Activated T-helper 2 cell treated with anti-CD3 and anti-CD28 coated beads, Interferon-gamma antibody, Interleukin-2, Interleukin-4, amounts not matched to agents 10 μg/mL and 5 μg/mL and 100 μg/mL, durations not matched to agents 14 hours and 24 hours and 36 hours (primary cell): ENCODE data around the gene TRAF1. TPM values are rescaled to one million over a fixed set of nuclear protein-coding genes. Genes with fewer than 3 reads are reported as not detected.

ENCODE experiments used
- DNase-seq: peaks from one replicate; pipeline ENCODE4 v3.0.0; 2021; ENCODE audit warnings: low spot score
- H3K27ac Mint-ChIP-seq: one replicate; pipeline ENCODE4 v1.8.0; 2021; ENCODE audit warnings: mixed read lengths
- H3K27me3 Mint-ChIP-seq: one replicate; pipeline ENCODE4 v1.8.0; 2021; ENCODE audit warnings: low read depth, mixed read lengths
- H3K36me3 Mint-ChIP-seq: one replicate; pipeline ENCODE4 v1.8.0; 2021; ENCODE audit warnings: low read depth, mixed read lengths
- H3K4me1 Mint-ChIP-seq: one replicate; pipeline ENCODE4 v1.8.0; 2021; ENCODE audit warnings: low read depth, mixed read lengths
- H3K4me3 Mint-ChIP-seq: one replicate; pipeline ENCODE4 v1.8.0; 2021; ENCODE audit warnings: low read depth, mild to moderate bottlenecking, moderate library complexity, mixed read lengths
- H3K9me3 Mint-ChIP-seq: one replicate; pipeline ENCODE4 v1.8.0; 2021; ENCODE audit warnings: mixed read lengths
- intact Hi-C: fragments of 100-400 bp; cut with micrococcal nuclease; formaldehyde crosslinking; loops from one replicate; pipeline ENCODE4 v1.15.1; 2023
- total RNA-seq: library from RNA; stranded (reverse); gene quantifications from 2 replicates; pipeline ENCODE4 v1.2.3, GENCODE V29; 2022

The TRAF1 gene
- total RNA-seq, 1 donor from 2014 or later = 164 TPM

GRCh38 chr9:120918931-120919842 lies 7.4 kb downstream of the TRAF1 start:
- no peaks in the 10 kb centered on the region for H3K9me3 Mint-ChIP-seq

GRCh38 chr9:120917929-120918762 lies 8.4 kb downstream of the TRAF1 start:
- Mint-ChIP-seq H3K4me1 (peaks cover 80% of the 10 kb centered on the region), H3K27ac (peak overlapping the region; percentile 77), H3K4me3 (peak overlapping the region; percentile 65), H3K27me3 (no peaks in the 10 kb centered on the region), H3K36me3 (peaks cover 96% of the 10 kb centered on the region), H3K9me3 (no peaks in the 10 kb centered on the region)
- no peak for DNase-seq
- intact Hi-C loops = loop anchor here (2.0 kb wide), 1 partner anchor 19 kb away; no protein-coding TSS in a partner anchor

More at GRCh38 chr9:120918931-120919842, 7.4 kb downstream of the TRAF1 start:
- intact Hi-C loops = no loop called here
- no peaks in the 10 kb centered on the region for H3K27me3 Mint-ChIP-seq
- H3K27ac Mint-ChIP-seq = peak overlapping the region; percentile 82
- peak overlapping the region; percentile 92 for H3K4me3 Mint-ChIP-seq
- H3K4me1 Mint-ChIP-seq = peaks cover 77% of the 10 kb centered on the region
- DNase-seq = no peak
- peaks cover 97% of the 10 kb centered on the region for H3K36me3 Mint-ChIP-seq

- intact Hi-C loops = loop anchor here (1.0 to 2.0 kb wide), 2 partner anchors 9 to 20 kb away; partner anchors contain the start of gene TRAF1
- H3K9me3 Mint-ChIP-seq = no peaks in the 10 kb centered on the region
- DNase-seq = no peak
- no peaks in the 10 kb centered on the region for H3K27me3 Mint-ChIP-seq
- H3K4me3 Mint-ChIP-seq = peak overlapping the region; percentile 69
- peaks cover 96% of the 10 kb centered on the region for H3K36me3 Mint-ChIP-seq
- peaks cover 81% of the 10 kb centered on the region for H3K4me1 Mint-ChIP-seq
- peak overlapping the region; percentile 77 for H3K27ac Mint-ChIP-seq
Observed at GRCh38 chr9:120916991-120917880, 9.4 kb downstream of the TRAF1 start.

GRCh38 chr9:120916588-120916987 lies 10.0 kb downstream of the TRAF1 start:
- Mint-ChIP-seq H3K9me3 (no peaks in the 10 kb centered on the region), H3K27ac (peak overlapping the region; percentile 77), H3K27me3 (no peaks in the 10 kb centered on the region), H3K4me3 (peak overlapping the region; percentile 69), H3K4me1 (peaks cover 80% of the 10 kb centered on the region), H3K36me3 (peaks cover 96% of the 10 kb centered on the region)
- DNase-seq = no peak
- intact Hi-C loops = loop anchor here (1.0 to 2.0 kb wide), 2 partner anchors 10 to 20 kb away; partner anchors contain the start of gene TRAF1

- peaks cover 79% of the 10 kb centered on the region for H3K4me1 Mint-ChIP-seq
- peaks cover 96% of the 10 kb centered on the region for H3K36me3 Mint-ChIP-seq
- peak overlapping the region; percentile 76 for H3K27ac Mint-ChIP-seq
- no peaks in the 10 kb centered on the region for H3K27me3 Mint-ChIP-seq
- peak overlapping the region; percentile 52 for H3K4me3 Mint-ChIP-seq
- no peaks in the 10 kb centered on the region for H3K9me3 Mint-ChIP-seq
- DNase-seq = peak; percentile 43
- intact Hi-C loops = loop anchor here (1.0 to 2.0 kb wide), 2 partner anchors 10 to 21 kb away; partner anchors contain the start of gene TRAF1
Observed at GRCh38 chr9:120915854-120916470, 10.6 kb downstream of the TRAF1 start.

GRCh38 chr9:120914953-120915352 lies 11.6 kb downstream of the TRAF1 start:
- peaks cover 96% of the 10 kb centered on the region for H3K36me3 Mint-ChIP-seq
- DNase-seq = no peak
- no peak overlapping the region for H3K4me3 Mint-ChIP-seq
- H3K27me3 Mint-ChIP-seq = no peaks in the 10 kb centered on the region
- intact Hi-C loops = no loop called here
- peak overlapping the region; percentile 58 for H3K27ac Mint-ChIP-seq
- peaks cover 78% of the 10 kb centered on the region for H3K4me1 Mint-ChIP-seq
- no peaks in the 10 kb centered on the region for H3K9me3 Mint-ChIP-seq

- intact Hi-C loops = no loop called here
- Mint-ChIP-seq H3K4me3 (no peak overlapping the region), H3K27ac (peak overlapping the region; percentile 55), H3K27me3 (no peaks in the 10 kb centered on the region), H3K4me1 (peaks cover 76% of the 10 kb centered on the region), H3K36me3 (peaks cover 96% of the 10 kb centered on the region), H3K9me3 (no peaks in the 10 kb centered on the region)
- DNase-seq = no peak
Observed at GRCh38 chr9:120914396-120914795, 12.2 kb downstream of the TRAF1 start.

- H3K4me1 Mint-ChIP-seq = peaks cover 79% of the 10 kb centered on the region
- no peaks in the 10 kb centered on the region for H3K27me3 Mint-ChIP-seq
- H3K27ac Mint-ChIP-seq = peak overlapping the region; percentile 60
- no peaks in the 10 kb centered on the region for H3K9me3 Mint-ChIP-seq
- peak overlapping the region; percentile 39 for H3K4me3 Mint-ChIP-seq
- intact Hi-C loops = no loop called here
- DNase-seq = no peak
- H3K36me3 Mint-ChIP-seq = peaks cover 96% of the 10 kb centered on the region
Observed at GRCh38 chr9:120913647-120914264, 12.8 kb downstream of the TRAF1 start.

- H3K36me3 Mint-ChIP-seq = peaks cover 96% of the 10 kb centered on the region
- H3K9me3 Mint-ChIP-seq = no peaks in the 10 kb centered on the region
- H3K4me3 Mint-ChIP-seq = no peak overlapping the region
- H3K27me3 Mint-ChIP-seq = no peaks in the 10 kb centered on the region
- H3K4me1 Mint-ChIP-seq = peaks cover 77% of the 10 kb centered on the region
- intact Hi-C loops = no loop called here
- H3K27ac Mint-ChIP-seq = peak overlapping the region; percentile 60
- no peak for DNase-seq
Observed at GRCh38 chr9:120912958-120913646, 13.5 kb downstream of the TRAF1 start.

GRCh38 chr9:120911295-120911837 lies 15.2 kb downstream of the TRAF1 start:
- intact Hi-C loops = loop anchor here (2.0 kb wide), 1 partner anchor 15 kb away; the partner anchor contains the start of gene TRAF1
- Mint-ChIP-seq H3K9me3 (no peaks in the 10 kb centered on the region), H3K4me3 (no peak overlapping the region), H3K36me3 (peaks cover 94% of the 10 kb centered on the region), H3K4me1 (peaks cover 76% of the 10 kb centered on the region), H3K27ac (peak overlapping the region; percentile 79), H3K27me3 (no peaks in the 10 kb centered on the region)
- DNase-seq = no peak
